KMS-11 (cell line): ENCODE measurements around the gene CLIC6.

Experiments used
- H2AFZ ChIP-seq: fragments of 200-600 bp; sonication (generic); 2 replicates; pipeline ENCODE4 v1.6.1; 2016; ENCODE audit warnings: antibody characterized with exemption, mixed run types, low read depth
- H3K27ac ChIP-seq: fragments of 200-600 bp; sonication (generic); 2 replicates; pipeline ENCODE4 v1.6.1; 2016; ENCODE audit warnings: mild to moderate bottlenecking, mixed run types
- H3K27me3 ChIP-seq: fragments of 200-600 bp; sonication (generic); 2 replicates; pipeline ENCODE4 v1.6.1; 2017; ENCODE audit warnings: mild to moderate bottlenecking, low read depth, mixed run types, moderate library complexity; ENCODE audit not compliant: insufficient read depth
- H3K36me3 ChIP-seq: fragments of 200-600 bp; sonication (generic); 2 replicates; pipeline ENCODE4 v1.6.1; 2017; ENCODE audit warnings: mild to moderate bottlenecking, mixed run types; ENCODE audit not compliant: insufficient read depth
- H3K4me1 ChIP-seq: fragments of 200-600 bp; sonication (generic); 2 replicates; pipeline ENCODE4 v1.6.1; 2016; ENCODE audit warnings: mild to moderate bottlenecking, low read depth, mixed run types; ENCODE audit not compliant: poor library complexity, severe bottlenecking
- H3K4me2 ChIP-seq: fragments of 200-600 bp; sonication (generic); 2 replicates; pipeline ENCODE4 v1.7.0; 2016; ENCODE audit warnings: mild to moderate bottlenecking, mixed run types
- H3K4me3 ChIP-seq: fragments of 200-600 bp; sonication (generic); IDR thresholded peaks from 2 replicates; pipeline ENCODE4 v1.6.1; 2017; ENCODE audit warnings: low read depth, low read length, mixed read lengths; ENCODE audit not compliant: insufficient read depth
- H3K79me2 ChIP-seq: fragments of 200-600 bp; sonication (generic); 2 replicates; pipeline ENCODE4 v1.6.1; 2016; ENCODE audit warnings: low read depth, mixed run types; ENCODE audit not compliant: insufficient read depth
- H3K9ac ChIP-seq: fragments of 200-600 bp; sonication (generic); 2 replicates; pipeline ENCODE4 v1.6.1; 2016; ENCODE audit warnings: mild to moderate bottlenecking, mixed run types
- H4K20me1 ChIP-seq: fragments of 200-600 bp; sonication (generic); 2 replicates; pipeline ENCODE4 v1.6.1; 2016; ENCODE audit warnings: mild to moderate bottlenecking, mixed run types; ENCODE audit not compliant: insufficient read depth
- TF ChIP-seq, protein P1 (sequence below): fragments of 200-600 bp; sonication (generic); conservative IDR thresholded peaks from 2 replicates; pipeline ENCODE4 v1.6.1; 2017; ENCODE audit warnings: low read depth, mild to moderate bottlenecking, antibody characterized with exemption, low read length, moderate library complexity, mixed read lengths

CLIC6 gene

DNA sequence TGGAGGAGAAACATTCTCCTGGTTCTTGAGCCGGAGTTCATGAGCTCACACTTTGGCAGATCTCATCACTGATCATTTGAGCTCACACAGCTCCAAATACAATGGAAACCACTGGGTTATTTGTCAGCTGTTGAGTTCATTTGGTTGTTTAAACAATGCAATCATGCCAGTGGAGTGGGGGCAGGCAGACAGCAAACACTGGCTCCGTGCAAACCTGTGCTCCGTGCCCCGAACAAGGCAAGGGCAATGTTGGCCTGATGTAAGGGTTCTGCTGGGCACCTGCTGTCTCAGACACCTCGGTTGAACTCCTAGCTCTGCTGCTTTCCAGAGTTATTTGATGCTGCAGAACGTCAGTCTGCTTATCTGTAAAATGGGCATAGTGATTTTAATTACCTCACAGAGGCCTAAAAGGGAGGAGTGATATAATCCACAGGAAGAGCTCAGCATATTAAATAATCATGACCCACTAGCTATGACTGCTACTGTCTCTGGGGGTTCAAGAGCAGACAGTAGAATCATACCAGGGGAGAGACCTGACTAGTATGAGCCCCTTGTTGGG is 20.0 kb upstream of the CLIC6 start:
- Histone ChIP-seq H3K79me2 (no peaks in the 10 kb centered on the region), H2AFZ (no peak overlapping the region), H3K4me1 (peaks cover 11% of the 10 kb centered on the region), H3K4me3 (no peak overlapping the region), H3K27ac (no peak overlapping the region), H4K20me1 (no peaks in the 10 kb centered on the region), H3K27me3 (no peaks in the 10 kb centered on the region), H3K4me2 (no peak overlapping the region), H3K36me3 (no peaks in the 10 kb centered on the region), H3K9ac (no peak overlapping the region)
- TF ChIP-seq, protein P1, sequence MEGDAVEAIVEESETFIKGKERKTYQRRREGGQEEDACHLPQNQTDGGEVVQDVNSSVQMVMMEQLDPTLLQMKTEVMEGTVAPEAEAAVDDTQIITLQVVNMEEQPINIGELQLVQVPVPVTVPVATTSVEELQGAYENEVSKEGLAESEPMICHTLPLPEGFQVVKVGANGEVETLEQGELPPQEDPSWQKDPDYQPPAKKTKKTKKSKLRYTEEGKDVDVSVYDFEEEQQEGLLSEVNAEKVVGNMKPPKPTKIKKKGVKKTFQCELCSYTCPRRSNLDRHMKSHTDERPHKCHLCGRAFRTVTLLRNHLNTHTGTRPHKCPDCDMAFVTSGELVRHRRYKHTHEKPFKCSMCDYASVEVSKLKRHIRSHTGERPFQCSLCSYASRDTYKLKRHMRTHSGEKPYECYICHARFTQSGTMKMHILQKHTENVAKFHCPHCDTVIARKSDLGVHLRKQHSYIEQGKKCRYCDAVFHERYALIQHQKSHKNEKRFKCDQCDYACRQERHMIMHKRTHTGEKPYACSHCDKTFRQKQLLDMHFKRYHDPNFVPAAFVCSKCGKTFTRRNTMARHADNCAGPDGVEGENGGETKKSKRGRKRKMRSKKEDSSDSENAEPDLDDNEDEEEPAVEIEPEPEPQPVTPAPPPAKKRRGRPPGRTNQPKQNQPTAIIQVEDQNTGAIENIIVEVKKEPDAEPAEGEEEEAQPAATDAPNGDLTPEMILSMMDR, result no peak

DNA sequence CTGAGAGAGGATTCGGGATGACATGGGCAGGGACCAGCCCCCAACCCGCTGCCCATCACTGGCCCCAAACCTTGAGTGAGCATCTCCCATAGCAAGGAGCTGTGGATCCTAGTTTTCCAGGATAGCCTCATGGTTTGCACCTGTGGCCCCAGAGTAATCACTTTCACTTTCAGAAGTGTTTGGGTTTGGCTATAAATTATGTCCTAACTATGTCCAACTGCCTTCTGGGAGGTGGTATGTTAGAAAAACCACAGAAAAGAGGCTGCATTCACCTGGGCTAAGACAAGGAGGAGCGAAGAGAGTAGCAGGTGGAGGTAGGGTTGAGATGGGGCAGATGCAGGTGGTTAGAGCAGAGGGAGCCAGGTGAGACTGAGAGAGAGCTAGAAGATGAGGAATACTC is 19.4 kb upstream of the CLIC6 start:
- TF ChIP-seq, protein P1, result no peak

DNA sequence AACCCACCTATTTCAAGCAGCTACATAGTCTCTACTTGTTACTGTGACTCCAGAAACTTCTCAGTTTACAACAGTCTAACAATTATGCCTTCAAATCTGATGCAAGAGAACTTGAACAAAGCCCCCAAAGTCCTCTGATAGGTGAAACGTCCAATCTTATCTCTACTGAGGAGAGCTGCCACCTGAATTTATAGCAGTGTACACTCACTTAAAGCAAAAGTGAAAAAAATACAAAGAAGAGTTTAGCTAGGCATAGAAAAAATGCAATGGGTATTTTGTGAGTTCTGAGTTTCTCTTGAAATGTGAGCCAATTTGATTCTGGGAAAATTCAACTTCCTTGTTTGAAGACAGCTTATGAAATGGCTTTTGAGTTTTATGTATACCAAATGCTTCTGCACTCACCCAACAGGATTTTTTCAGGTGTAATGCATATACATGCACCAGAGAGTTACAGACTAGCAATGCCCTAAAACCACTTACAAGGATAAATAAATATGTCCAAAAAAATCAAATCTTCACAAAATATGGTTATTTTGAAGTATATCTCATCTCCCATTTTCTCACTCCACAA is 17.8 kb upstream of the CLIC6 start:
- H3K4me3 ChIP-seq, result no peak overlapping the region
- no peaks in the 10 kb centered on the region for H4K20me1 ChIP-seq
- no peaks in the 10 kb centered on the region for H3K79me2 ChIP-seq
- no peaks in the 10 kb centered on the region for H3K27me3 ChIP-seq
- no peak overlapping the region for H3K4me2 ChIP-seq
- H3K4me1 ChIP-seq, result peaks cover 11% of the 10 kb centered on the region
- TF ChIP-seq, protein P1, result no peak
- no peaks in the 10 kb centered on the region for H3K36me3 ChIP-seq
- no peak overlapping the region for H3K9ac ChIP-seq
- H2AFZ ChIP-seq, result no peak overlapping the region
- no peak overlapping the region for H3K27ac ChIP-seq

More for the DNA sequence above, 19.4 kb upstream of the CLIC6 start:
- H3K4me1 ChIP-seq, result peaks cover 11% of the 10 kb centered on the region
- no peaks in the 10 kb centered on the region for H3K36me3 ChIP-seq
- H2AFZ ChIP-seq, result no peak overlapping the region
- no peak overlapping the region for H3K27ac ChIP-seq
- no peaks in the 10 kb centered on the region for H4K20me1 ChIP-seq
- no peaks in the 10 kb centered on the region for H3K27me3 ChIP-seq
- H3K79me2 ChIP-seq, result no peaks in the 10 kb centered on the region
- no peak overlapping the region for H3K4me2 ChIP-seq
- H3K9ac ChIP-seq, result no peak overlapping the region
- no peak overlapping the region for H3K4me3 ChIP-seq

DNA sequence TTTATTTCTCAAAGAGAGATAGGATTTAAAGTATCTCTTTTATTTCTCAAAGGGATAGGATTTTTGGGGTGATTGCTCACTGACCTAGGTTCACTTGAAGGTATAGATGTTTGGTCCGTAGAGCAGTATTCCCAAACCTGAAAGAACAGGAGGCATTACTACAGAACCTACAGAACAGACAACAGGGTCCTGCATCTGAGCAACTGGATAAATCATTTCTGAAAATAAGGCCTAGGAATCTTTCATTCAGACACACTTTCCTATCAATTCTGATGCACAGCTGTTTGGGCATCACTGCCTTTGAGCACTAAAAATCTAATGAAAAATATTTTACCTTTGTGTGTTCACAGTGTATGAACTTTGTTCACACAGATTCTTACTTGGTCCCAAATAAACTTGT is 17.2 kb upstream of the CLIC6 start:
- Histone ChIP-seq H3K4me3 (no peak overlapping the region), H3K79me2 (no peaks in the 10 kb centered on the region), H3K4me1 (peaks cover 11% of the 10 kb centered on the region), H3K4me2 (no peak overlapping the region), H2AFZ (no peak overlapping the region), H3K27me3 (no peaks in the 10 kb centered on the region), H3K36me3 (no peaks in the 10 kb centered on the region), H3K27ac (no peak overlapping the region), H4K20me1 (no peaks in the 10 kb centered on the region), H3K9ac (no peak overlapping the region)
- TF ChIP-seq, protein P1, result no peak
